Glomerular visceral epithelial cell (primary cell): ENCODE measurements around the gene MRPS26.
"Not testable (repeated sequence)": the region's sequence is repeated elsewhere in the genome, so short reads cannot be mapped to it uniquely, and the experiment has no call there.

ENCODE experiments used
- DNase-seq: peaks from one replicate; pipeline ENCODE4 v3.0.0-alpha.2; 2016; ENCODE audit errors: extremely low spot score

The MRPS26 gene

GRCh38 chr20:3073251-3073643 is 27.4 kb downstream of the MRPS26 start:
- DNase-seq, result not testable (repeated sequence)

GRCh38 chr20:3074812-3075211 is 29.0 kb downstream of the MRPS26 start:
- DNase-seq, result no peak

- DNase-seq, result not testable (repeated sequence)
These were observed 29.5 kb downstream of the MRPS26 start for GRCh38 chr20:3075315-3075714.

GRCh38 chr20:3077618-3078134 is 31.8 kb downstream of the MRPS26 start:
- no peak for DNase-seq

GRCh38 chr20:3080939-3081388 is 35.1 kb downstream of the MRPS26 start:
- peak; percentile 81 for DNase-seq

GRCh38 chr20:3081641-3082040 is 35.8 kb downstream of the MRPS26 start:
- DNase-seq, result no peak

GRCh38 chr20:3082306-3082951 is 36.6 kb downstream of the MRPS26 start:
- no peak for DNase-seq

GRCh38 chr20:3082955-3083952 is 37.4 kb downstream of the MRPS26 start:
- no peak for DNase-seq

- no peak for DNase-seq
These were observed 38.6 kb downstream of the MRPS26 start, which contains the start of gene AVP for GRCh38 chr20:3084283-3084985. Gene AVP (minus strand): TSS chr20:3084724. CDS start chr20:3084674, 50 bp downstream.

GRCh38 chr20:3084986-3085360 is 39.1 kb downstream of the MRPS26 start:
- DNase-seq, result no peak

GRCh38 chr20:3085571-3086072 is 39.8 kb downstream of the MRPS26 start:
- DNase-seq, result no peak

GRCh38 chr20:3088031-3088430 is 42.2 kb downstream of the MRPS26 start:
- no peak for DNase-seq

GRCh38 chr20:3090565-3090964 is 44.7 kb downstream of the MRPS26 start:
- no peak for DNase-seq

GRCh38 chr20:3092611-3093379 is 46.9 kb downstream of the MRPS26 start:
- no peak for DNase-seq

GRCh38 chr20:3093861-3094361 is 48.1 kb downstream of the MRPS26 start:
- no peak for DNase-seq

GRCh38 chr20:3094848-3095629 is 49.2 kb downstream of the MRPS26 start:
- DNase-seq, result no peak
